WTC11 (cell line): ENCODE data around the gene COX14. TPM values are rescaled to one million over a fixed set of nuclear protein-coding genes. Genes with fewer than 3 reads are reported as not detected.

ENCODE experiments used
- ATAC-seq: fragments of 200-7000 bp; cut with Tn5 transposase; 2 replicates; pipeline ENCODE4 v1.10.0; 2021; ENCODE audit warnings: mild to moderate bottlenecking, moderate library complexity
- CTCF ChIA-PET: fragments of 300-600 bp; sonication (Branson Sonifier 250); formaldehyde crosslinking; loops from one replicate; lab custom pipeline; 2021; ENCODE audit warnings: antibody characterized with exemption; lab: Charles Lee
- POLR2A ChIA-PET: fragments of 350-600 bp; sonication (Branson Sonifier 250); formaldehyde crosslinking; loops from one replicate; lab custom pipeline; 2021; ENCODE audit warnings: antibody characterized with exemption; lab: Charles Lee
- DNase-seq: peaks from one replicate; pipeline ENCODE4 v3.0.0; 2021; ENCODE audit warnings: low spot score
- H3K27ac Mint-ChIP-seq: 2 replicates; pipeline ENCODE4 v1.8.0; 2021; ENCODE audit warnings: mixed read lengths
- H3K27me3 Mint-ChIP-seq: 2 replicates; pipeline ENCODE4 v1.8.0; 2021; ENCODE audit warnings: low read depth, mild to moderate bottlenecking, moderate library complexity, mixed read lengths
- H3K36me3 Mint-ChIP-seq: 2 replicates; pipeline ENCODE4 v1.8.0; 2021; ENCODE audit warnings: mixed read lengths
- H3K4me1 Mint-ChIP-seq: 2 replicates; pipeline ENCODE4 v1.8.0; 2022; ENCODE audit warnings: mixed read lengths
- H3K4me3 Mint-ChIP-seq: 2 replicates; pipeline ENCODE4 v1.8.0; 2021; ENCODE audit warnings: mild to moderate bottlenecking, moderate library complexity, mixed read lengths
- H3K9me3 Mint-ChIP-seq: 2 replicates; pipeline ENCODE4 v1.8.0; 2021; ENCODE audit warnings: mixed read lengths
- CREB1 ChIP-seq: sonication (generic); formaldehyde crosslinking; IDR thresholded peaks from 2 replicates; pipeline ENCODE4 v1.8.0; 2023; ENCODE audit warnings: mild to moderate bottlenecking, missing genetic modification reagents
- ELF4 ChIP-seq: sonication (generic); formaldehyde crosslinking; IDR thresholded peaks from 2 replicates; pipeline ENCODE4 v1.8.1; 2022; ENCODE audit warnings: low read depth, mild to moderate bottlenecking, moderate library complexity, missing genetic modification reagents
- GABPB1 ChIP-seq: sonication (generic); formaldehyde crosslinking; IDR thresholded peaks from 2 replicates; pipeline ENCODE4 v1.8.1; 2023; ENCODE audit warnings: mild to moderate bottlenecking, missing genetic modification reagents
- KAT7 ChIP-seq: sonication (generic); formaldehyde crosslinking; IDR thresholded peaks from 2 replicates; pipeline ENCODE4 v1.8.1; 2023; ENCODE audit warnings: missing genetic modification reagents, mild to moderate bottlenecking, borderline replicate concordance
- MXD4 ChIP-seq: fragments of 250-450 bp; sonication (Bioruptor Pico); IDR thresholded peaks from 2 replicates; pipeline ENCODE4 v1.8.0; 2021; ENCODE audit warnings: mild to moderate bottlenecking, moderate library complexity, borderline replicate concordance
- NFE2L1 ChIP-seq: sonication (generic); formaldehyde crosslinking; IDR thresholded peaks from 2 replicates; pipeline ENCODE4 v1.8.1; 2023; ENCODE audit warnings: missing genetic modification reagents
- OVOL2 ChIP-seq: fragments of 250-450 bp; sonication (Bioruptor Pico); IDR thresholded peaks from 2 replicates; pipeline ENCODE4 v1.9.0; 2021; ENCODE audit warnings: mild to moderate bottlenecking, borderline replicate concordance
- TCF7 ChIP-seq: sonication (generic); formaldehyde crosslinking; IDR thresholded peaks from 2 replicates; pipeline ENCODE4 v1.8.0; 2022; ENCODE audit warnings: mild to moderate bottlenecking, low read depth, missing genetic modification reagents, moderate library complexity
- ZNF138 ChIP-seq: sonication (generic); formaldehyde crosslinking; conservative IDR thresholded peaks from 2 replicates; pipeline ENCODE4 v1.8.1; 2022; ENCODE audit warnings: mild to moderate bottlenecking, moderate library complexity, missing genetic modification reagents
- ZNF219 ChIP-seq: sonication (generic); formaldehyde crosslinking; IDR thresholded peaks from 2 replicates; pipeline ENCODE4 v1.8.0; 2023; ENCODE audit warnings: missing genetic modification reagents, mild to moderate bottlenecking, borderline replicate concordance
- ZNF396 ChIP-seq: fragments of 250-450 bp; sonication (Bioruptor Pico); IDR thresholded peaks from 2 replicates; pipeline ENCODE4 v1.8.0; 2021; ENCODE audit warnings: mild to moderate bottlenecking, moderate library complexity, borderline replicate concordance
- ZNF423 ChIP-seq: fragments of 250-450 bp; sonication (Bioruptor Pico); IDR thresholded peaks from 2 replicates; pipeline ENCODE4 v2.1.2; 2022; ENCODE audit warnings: mild to moderate bottlenecking, moderate library complexity
- ZSCAN18 ChIP-seq: fragments of 250-450 bp; sonication (Bioruptor Pico); IDR thresholded peaks from 2 replicates; pipeline ENCODE4 v2.1.2; 2022; ENCODE audit warnings: mild to moderate bottlenecking, moderate library complexity
- total RNA-seq: library from RNA; stranded (reverse); gene quantifications from 3 replicates; pipeline ENCODE4 v1.2.3, GENCODE V29; 2021
- TF ChIP-seq, protein P1 (sequence below): sonication (generic); formaldehyde crosslinking; IDR thresholded peaks from 2 replicates; pipeline ENCODE4 v1.8.0; 2023; ENCODE audit warnings: mild to moderate bottlenecking, missing genetic modification reagents
- TF ChIP-seq, protein P2 (sequence below): sonication (generic); formaldehyde crosslinking; IDR thresholded peaks from 2 replicates; pipeline ENCODE4 v1.8.1; 2022; ENCODE audit warnings: low read depth, missing genetic modification reagents, borderline replicate concordance
- TF ChIP-seq, protein P3 (sequence below): sonication (generic); formaldehyde crosslinking; IDR thresholded peaks from 2 replicates; pipeline ENCODE4 v1.8.0; 2022; ENCODE audit warnings: mild to moderate bottlenecking, missing genetic modification reagents
- TF ChIP-seq, protein P4 (sequence below): sonication (generic); formaldehyde crosslinking; IDR thresholded peaks from 2 replicates; pipeline ENCODE4 v1.8.1; 2022; ENCODE audit warnings: mild to moderate bottlenecking, moderate library complexity, missing genetic modification reagents

The COX14 gene
- total RNA-seq, 1 experiment from 2014 or later = 41.4 TPM

DNA sequence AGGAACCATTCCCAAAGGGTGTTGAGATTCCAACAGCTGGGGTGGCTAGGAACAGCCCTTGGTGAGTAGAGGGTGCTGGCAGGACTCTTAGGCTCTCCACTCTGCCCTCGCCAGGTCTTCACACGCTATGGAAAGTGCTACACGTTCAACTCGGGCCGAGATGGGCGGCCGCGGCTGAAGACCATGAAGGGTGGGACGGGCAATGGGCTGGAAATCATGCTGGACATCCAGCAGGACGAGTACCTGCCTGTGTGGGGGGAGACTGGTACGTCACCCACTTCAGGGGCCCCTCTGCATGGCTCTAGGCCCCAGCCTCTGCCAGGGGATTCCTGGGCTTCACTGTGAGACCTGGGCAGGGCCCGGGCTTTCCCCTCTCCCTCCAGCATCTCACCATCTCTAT is 34.9 kb upstream of the COX14 start (continued):
- TF ChIP-seq ZSCAN18 (CRISPR knock-in tag) (no peak), ZNF396 (no peak)

GRCh38 chr12:50078281-50078680 is 33.8 kb upstream of the COX14 start:
- no peak overlapping the region for H3K4me3 Mint-ChIP-seq
- H3K27ac Mint-ChIP-seq = no peak overlapping the region
- TF ChIP-seq, protein P1, sequence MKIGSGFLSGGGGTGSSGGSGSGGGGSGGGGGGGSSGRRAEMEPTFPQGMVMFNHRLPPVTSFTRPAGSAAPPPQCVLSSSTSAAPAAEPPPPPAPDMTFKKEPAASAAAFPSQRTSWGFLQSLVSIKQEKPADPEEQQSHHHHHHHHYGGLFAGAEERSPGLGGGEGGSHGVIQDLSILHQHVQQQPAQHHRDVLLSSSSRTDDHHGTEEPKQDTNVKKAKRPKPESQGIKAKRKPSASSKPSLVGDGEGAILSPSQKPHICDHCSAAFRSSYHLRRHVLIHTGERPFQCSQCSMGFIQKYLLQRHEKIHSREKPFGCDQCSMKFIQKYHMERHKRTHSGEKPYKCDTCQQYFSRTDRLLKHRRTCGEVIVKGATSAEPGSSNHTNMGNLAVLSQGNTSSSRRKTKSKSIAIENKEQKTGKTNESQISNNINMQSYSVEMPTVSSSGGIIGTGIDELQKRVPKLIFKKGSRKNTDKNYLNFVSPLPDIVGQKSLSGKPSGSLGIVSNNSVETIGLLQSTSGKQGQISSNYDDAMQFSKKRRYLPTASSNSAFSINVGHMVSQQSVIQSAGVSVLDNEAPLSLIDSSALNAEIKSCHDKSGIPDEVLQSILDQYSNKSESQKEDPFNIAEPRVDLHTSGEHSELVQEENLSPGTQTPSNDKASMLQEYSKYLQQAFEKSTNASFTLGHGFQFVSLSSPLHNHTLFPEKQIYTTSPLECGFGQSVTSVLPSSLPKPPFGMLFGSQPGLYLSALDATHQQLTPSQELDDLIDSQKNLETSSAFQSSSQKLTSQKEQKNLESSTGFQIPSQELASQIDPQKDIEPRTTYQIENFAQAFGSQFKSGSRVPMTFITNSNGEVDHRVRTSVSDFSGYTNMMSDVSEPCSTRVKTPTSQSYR (CRISPR knock-in tag) = no peak
- TF ChIP-seq ZNF219 (no peak), KAT7 (CRISPR knock-in tag) (no peak), OVOL2 (CRISPR knock-in tag) (no peak)
- ChIA-PET POLR2A (no interaction called here), CTCF (no interaction called here)
- ATAC-seq (no peak), DNase-seq (no peak)
- H3K9me3 Mint-ChIP-seq = no peaks in the 10 kb centered on the region
- peaks cover 32% of the 10 kb centered on the region for H3K27me3 Mint-ChIP-seq
- no peaks in the 10 kb centered on the region for H3K36me3 Mint-ChIP-seq
- H3K4me1 Mint-ChIP-seq = peaks cover 13% of the 10 kb centered on the region

DNA sequence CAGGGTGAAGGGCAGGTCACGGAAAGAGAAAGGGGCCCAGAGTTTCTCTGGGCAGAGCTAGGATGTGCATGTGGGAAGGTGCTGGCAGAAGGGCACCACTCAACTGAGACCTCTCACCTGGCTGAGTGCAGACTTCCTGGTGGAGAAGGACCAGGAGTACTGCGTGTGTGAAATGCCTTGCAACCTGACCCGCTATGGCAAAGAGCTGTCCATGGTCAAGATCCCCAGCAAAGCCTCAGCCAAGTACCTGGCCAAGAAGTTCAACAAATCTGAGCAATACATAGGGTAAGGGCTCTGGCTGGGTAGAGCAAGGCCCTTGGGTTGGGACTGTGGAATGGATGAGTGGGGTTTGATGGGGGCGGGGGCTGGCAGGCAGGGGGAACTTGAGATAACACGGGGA is 32.3 kb upstream of the COX14 start:
- no peaks in the 10 kb centered on the region for H3K36me3 Mint-ChIP-seq
- no peak overlapping the region for H3K27ac Mint-ChIP-seq
- ChIA-PET POLR2A (interaction anchor here (0.5 to 0.6 kb wide), 2 partner anchors 181 to 353 kb away, joined by 3 read pairs; no protein-coding TSS in a partner anchor), CTCF (interaction anchor here (0.7 to 1.0 kb wide), 2 partner anchors 9 to 32 kb away, joined by 3 to 4 read pairs; partner anchors contain the start of gene COX14)
- ATAC-seq (no peak), DNase-seq (no peak)
- peaks cover 19% of the 10 kb centered on the region for H3K4me1 Mint-ChIP-seq
- H3K27me3 Mint-ChIP-seq = peaks cover 32% of the 10 kb centered on the region
- no peak for TF ChIP-seq NFE2L1 (CRISPR knock-in tag)
- TF ChIP-seq ZNF423 (CRISPR knock-in tag) = no peak
- TF ChIP-seq, protein P2, sequence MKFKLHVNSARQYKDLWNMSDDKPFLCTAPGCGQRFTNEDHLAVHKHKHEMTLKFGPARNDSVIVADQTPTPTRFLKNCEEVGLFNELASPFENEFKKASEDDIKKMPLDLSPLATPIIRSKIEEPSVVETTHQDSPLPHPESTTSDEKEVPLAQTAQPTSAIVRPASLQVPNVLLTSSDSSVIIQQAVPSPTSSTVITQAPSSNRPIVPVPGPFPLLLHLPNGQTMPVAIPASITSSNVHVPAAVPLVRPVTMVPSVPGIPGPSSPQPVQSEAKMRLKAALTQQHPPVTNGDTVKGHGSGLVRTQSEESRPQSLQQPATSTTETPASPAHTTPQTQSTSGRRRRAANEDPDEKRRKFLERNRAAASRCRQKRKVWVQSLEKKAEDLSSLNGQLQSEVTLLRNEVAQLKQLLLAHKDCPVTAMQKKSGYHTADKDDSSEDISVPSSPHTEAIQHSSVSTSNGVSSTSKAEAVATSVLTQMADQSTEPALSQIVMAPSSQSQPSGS = no peak
- no peak for TF ChIP-seq GABPB1 (CRISPR knock-in tag)
- no peak for TF ChIP-seq ZNF396
- TF ChIP-seq ELF4 (CRISPR knock-in tag) = no peak
- no peak for TF ChIP-seq CREB1 (CRISPR knock-in tag)
- no peak for TF ChIP-seq ZNF138 (CRISPR knock-in tag)
- TF ChIP-seq, protein P3, sequence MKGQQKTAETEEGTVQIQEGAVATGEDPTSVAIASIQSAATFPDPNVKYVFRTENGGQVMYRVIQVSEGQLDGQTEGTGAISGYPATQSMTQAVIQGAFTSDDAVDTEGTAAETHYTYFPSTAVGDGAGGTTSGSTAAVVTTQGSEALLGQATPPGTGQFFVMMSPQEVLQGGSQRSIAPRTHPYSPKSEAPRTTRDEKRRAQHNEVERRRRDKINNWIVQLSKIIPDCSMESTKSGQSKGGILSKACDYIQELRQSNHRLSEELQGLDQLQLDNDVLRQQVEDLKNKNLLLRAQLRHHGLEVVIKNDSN (CRISPR knock-in tag) = no peak
- TF ChIP-seq TCF7 (CRISPR knock-in tag) = no peak
- TF ChIP-seq, protein P4, sequence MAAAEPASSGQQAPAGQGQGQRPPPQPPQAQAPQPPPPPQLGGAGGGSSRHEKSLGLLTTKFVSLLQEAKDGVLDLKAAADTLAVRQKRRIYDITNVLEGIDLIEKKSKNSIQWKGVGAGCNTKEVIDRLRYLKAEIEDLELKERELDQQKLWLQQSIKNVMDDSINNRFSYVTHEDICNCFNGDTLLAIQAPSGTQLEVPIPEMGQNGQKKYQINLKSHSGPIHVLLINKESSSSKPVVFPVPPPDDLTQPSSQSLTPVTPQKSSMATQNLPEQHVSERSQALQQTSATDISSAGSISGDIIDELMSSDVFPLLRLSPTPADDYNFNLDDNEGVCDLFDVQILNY (CRISPR knock-in tag) = no peak
- no peak for TF ChIP-seq MXD4 (CRISPR knock-in tag)
- H3K9me3 Mint-ChIP-seq = no peaks in the 10 kb centered on the region
- H3K4me3 Mint-ChIP-seq = no peak overlapping the region
